CD4-positive, alpha-beta T cell treated with Interferon alpha-2 for 1 hour (primary cell): ENCODE measurements around the gene PHTF2.
"Not testable (repeated sequence)": the region's sequence is repeated elsewhere in the genome, so short reads cannot be mapped to it uniquely, and the experiment has no call there.

ENCODE experiments used
- DNase-seq, 2 donors: peaks; one replicate each; pipeline ENCODE4 v3.0.0-alpha.2; 2020 to 2022

Gene PHTF2

DNA sequence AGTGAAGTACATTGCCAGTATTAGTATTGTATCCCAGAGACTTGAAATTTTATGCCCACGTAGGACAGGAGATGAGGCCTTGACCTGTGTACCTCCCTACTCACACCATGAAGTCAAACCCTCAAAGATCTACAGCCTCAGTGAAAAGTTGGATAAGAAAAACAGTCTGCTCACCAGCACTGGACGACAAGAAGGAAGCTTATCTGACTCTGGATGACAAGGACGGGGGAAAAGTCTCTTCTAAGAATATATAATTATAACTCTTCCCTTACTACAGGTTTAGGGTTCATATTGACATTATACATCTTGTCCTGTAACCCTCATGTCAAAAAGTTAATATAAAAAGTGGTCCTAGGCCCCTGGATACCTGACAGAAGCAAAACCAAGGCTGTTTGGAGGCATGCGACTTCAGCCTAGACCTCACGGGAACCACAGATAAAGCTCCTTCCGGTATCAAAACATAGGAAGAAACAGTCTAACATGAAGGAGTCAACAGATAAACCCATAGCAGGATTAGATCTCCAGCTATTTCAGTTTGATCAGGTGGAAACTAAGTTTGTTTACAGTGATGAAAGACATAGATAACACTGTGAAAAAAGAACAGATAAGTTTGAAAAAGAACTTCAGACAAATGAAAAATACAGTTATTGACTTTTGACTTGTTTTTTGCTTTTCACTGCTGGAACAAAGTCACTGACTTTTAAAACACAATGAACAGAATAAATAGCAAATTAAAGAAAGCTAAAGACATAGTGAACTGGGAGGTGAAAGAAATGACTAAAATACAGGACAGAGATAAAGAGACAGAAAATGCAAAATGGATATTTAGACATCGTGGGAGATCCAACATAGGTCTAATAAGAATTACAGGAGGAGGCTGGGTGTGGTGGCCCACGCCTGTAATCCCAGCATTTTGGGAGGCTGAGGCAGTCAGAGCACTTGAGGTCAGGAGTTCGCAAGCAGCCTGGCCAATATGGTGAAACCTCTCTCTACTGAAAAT lies 145.9 kb downstream of the PHTF2 start:
- no peak for DNase-seq

GRCh38 chr7:77950548-77950947 lies 152.0 kb downstream of the PHTF2 start:
- no peak for DNase-seq

DNA sequence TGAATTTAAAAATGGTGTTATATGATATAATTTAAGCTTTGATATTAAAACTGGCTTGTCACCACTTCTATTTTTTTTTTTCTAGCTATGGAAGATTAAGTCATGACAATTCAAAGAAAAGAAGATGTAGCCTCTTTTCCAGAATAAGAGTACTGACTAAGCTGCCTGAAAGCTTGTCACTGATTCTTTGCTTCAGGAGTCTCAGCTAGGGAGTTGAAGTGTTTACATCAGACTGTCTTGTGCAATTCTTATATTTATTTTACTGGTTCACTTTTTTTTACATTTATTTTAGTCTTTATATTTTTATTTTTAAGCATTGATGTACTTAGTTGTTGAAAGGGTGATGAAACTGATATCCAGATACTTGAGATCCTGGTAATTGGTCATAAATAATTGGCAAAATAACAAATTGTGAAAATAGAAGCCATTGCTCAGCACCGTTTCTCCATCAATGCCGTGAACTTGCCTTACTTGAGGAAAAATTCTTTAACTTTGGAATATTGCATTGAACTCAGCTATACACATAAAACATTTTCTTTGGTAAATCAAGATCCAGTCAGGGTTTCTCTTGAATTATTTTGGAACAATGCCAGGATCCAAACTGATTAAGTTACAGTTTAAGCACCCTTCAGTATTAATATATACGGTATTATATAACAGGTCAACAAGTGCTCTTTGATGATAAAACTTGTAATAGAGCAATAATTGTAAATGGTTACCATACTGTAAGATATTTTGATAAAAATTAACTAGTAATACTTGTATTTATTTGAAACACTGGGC lies 156.4 kb downstream of the PHTF2 start:
- DNase-seq = no peak

GRCh38 chr7:77958436-77958835 lies 159.9 kb downstream of the PHTF2 start:
- no peak for DNase-seq

DNA sequence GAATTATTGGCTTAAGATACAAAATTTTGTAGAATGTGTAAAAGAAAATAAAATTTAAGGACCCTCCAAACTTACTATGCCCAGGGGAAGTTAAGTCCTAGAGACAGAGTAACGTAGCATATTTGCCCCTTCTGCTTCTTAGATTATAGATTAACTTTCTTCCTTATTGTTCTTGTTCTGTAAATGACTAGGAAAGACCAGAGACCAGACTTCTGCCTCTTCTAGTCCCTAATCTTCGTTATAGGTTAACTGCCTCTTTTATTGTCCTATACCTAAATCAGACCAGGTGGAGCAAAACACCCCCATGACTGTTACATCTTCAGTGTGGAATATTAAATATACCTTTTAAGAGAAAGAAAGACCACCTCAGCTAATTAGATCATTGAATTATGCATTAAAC lies 160.5 kb downstream of the PHTF2 start:
- no peak for DNase-seq

DNA sequence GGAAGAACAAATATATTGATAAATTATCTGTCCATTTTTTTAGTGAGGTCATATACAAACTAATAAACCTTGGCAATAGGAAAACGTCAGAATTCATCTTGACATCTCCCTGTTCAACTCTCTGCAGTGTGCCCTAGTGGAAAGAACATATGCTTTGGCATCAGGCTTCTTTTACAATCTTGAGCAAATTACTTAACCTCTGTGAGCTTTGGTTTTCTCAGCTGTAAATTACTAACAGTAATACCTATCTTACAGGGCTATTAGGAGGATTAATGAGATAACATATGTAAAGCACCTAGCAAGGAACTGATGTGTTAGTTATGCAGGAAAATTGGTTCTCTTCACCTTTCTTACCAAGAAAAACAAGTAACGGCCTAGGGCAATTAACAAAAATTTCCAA lies 161.8 kb downstream of the PHTF2 start:
- DNase-seq = no peak

DNA sequence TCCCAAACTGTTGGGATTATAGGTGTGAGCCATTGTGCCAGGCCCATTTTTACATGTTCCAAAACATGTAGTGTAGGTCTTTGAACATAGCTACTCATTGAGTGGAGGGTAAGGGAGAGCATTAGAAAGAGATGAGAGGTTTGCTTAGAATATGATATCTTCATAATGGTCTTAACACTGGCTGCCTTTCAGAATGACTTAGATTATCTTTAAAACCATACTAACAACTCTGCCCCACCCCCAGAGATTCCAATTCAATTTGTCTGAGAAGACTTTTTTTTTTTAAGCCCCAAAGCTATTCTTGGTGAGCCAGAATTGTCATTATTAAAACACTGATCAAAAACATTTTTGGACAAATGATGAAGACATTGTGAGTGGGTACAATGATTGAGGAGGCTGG lies 168.9 kb downstream of the PHTF2 start:
- DNase-seq = no peak

DNA sequence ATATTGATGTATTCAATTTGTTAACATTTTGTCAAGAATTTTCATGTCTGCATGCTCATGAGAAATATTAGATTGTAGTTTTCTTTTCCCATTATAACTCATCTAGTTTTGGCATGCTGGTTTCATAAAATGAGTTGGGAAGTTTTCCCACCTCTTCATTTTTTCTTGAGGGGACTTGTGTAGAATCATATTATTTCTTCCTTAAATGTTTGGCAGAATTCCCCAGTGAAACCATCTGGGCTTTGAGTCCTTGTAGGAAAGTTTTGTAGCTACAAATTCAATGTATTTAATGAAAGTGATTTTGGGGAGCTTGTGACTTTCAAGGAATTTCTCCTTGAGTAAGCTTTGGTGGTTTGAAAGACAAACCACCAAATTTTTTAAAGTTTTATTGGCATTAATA lies 173.2 kb downstream of the PHTF2 start:
- no peak for DNase-seq

GRCh38 chr7:77975672-77976480 lies 177.3 kb downstream of the PHTF2 start:
- no peak for DNase-seq

DNA sequence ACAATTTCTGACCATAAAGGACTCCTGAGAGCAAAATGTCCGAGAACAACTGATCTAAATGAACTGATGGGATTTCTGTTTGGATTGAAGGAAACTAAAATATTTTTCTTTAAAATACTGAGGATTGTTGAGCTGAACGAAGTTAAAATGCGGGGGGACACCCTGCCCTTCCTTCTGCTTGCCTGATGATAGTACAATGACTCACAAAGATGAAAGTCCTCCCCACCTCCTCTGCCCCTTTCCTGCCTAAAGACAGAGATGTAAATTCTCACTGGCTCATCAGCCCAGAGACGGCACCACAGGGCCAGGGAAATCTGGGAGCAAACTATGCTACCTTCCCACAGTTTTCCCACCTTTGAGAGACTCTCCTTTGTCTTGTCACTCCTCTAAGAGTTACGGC lies 180.6 kb downstream of the PHTF2 start:
- no peak for DNase-seq

GRCh38 chr7:77980087-77980713 lies 181.6 kb downstream of the PHTF2 start:
- DNase-seq = no peak

DNA sequence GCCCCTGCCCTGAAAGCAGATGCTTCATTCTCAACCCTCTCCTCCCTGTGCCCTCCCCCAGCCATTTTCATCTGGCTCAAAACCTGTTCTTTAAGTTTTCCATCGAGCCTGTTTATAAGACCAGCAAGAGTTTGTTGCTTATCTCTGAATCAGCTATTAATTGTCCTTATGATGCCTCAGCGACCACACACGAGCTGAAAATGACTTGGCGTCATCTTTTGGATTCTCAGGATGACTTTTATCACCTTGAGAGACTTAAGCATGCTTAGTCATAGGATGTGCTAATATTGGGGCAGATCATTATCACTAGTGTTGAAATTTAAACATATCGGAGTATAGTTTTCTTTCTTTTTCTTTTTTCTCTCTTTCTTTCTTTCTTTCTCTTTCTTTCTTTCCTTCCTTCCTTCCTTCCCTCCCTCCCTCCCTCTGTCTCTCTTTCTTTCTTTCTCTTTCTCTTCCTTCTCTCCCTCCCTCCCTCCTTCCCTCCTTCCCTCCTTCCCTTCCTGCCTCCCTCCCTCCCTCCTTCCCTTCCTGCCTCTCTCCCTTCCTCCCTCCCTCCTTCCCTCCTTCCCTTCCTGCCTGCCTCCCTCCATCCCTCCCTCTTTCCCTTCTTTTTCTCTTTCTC lies 184.5 kb downstream of the PHTF2 start:
- no peak for DNase-seq

DNA sequence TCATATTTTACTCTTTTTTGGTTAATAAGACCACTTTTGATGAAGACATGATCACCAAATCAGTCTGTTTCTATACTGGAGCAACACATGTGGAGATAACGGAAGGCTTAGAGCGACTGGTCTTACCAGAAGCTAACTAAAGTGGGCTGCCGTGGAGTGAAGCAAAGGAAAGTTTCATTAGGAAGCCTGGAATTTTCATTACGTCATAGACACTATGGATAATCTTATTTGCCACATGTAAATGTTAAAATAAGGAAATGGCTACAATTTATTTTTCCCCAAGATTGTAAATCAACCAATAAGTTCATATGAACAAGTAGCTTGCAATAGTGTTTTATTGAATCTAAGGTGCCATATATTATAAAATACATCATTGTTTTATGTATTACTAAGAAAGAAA lies 185.4 kb downstream of the PHTF2 start:
- no peak for DNase-seq

DNA sequence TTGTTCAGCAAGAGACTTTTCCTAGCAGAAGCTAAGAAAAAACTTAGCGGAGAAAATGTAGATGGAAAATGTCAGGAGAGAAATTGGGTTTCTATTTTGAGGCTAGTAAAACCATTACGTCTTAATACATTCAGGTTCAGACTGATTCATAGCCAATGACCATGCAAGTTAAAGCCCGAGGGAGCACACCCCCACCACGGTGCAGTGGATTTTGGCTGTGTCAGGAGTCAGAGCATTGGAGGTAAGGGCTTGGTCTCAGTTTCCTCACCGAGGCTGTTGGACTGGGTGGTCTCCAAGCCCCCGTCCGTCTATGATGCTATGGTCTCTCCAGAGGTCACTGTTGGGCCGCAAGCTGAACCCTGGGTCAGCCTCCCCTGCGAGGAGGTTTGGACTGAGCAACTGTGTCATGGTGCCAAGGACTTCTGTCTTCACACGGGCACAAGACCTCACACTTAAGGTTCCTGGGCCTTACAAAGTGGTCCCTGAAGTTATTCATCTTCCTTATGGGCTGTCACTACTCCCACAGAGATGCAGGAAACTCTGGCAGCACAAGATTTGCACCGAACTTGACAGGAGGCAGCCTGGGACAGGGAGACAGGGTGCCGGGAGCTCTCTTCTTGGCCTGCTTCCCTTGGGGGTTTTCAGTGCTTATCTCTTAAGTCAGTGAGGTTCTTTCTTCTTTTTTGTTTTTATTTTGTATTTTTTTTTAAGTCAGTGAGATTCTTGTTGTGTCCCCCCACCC lies 186.8 kb downstream of the PHTF2 start:
- DNase-seq = no peak

DNA sequence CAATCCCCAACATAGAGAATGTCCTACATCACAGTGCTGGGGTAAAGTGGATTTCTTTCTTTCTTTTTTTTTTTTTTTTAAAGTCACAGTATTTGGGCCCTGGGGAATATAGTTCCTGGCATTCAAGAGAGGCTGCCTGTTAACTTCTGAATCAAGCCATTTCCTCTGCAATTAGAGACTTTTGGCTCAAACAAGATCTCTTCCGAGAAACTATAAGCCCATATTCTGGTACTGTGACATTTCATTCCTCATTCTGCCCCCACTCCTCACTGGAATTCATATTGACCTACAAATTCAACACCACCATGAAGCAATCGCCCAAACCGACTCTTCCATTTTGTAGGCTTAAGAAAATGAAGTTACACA lies 187.4 kb downstream of the PHTF2 start:
- DNase-seq = no peak

DNA sequence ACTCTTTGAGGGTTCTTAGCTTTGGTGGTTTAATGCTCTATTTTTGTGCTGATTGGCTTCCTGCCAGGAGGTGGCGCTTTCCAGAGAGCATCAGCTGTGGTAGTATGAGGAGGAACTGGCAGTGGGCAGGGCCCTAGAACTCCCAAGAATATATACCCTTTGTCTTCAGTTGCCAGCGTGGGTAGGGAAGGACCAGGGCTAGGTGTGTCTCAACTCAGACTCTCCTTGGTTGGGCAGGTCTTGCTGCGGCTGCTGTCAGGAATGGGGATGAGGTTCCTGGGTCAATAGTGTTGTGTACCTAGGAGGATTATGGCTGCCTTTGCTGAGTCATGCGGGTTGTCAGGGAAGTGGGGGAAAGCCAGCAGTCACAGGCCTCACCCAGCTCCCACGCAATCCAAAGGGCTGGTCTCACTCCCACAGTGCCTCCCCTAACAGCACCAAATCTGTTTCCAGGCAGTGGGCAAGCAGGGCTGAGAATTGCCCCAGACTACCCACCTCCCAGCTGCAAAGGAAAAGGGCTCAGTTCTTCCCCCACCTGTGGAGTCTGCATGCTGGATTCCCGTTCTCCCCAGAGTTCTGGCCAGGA lies 191.5 kb downstream of the PHTF2 start:
- peak in 1 of 2 donors; percentile 12 for DNase-seq

DNA sequence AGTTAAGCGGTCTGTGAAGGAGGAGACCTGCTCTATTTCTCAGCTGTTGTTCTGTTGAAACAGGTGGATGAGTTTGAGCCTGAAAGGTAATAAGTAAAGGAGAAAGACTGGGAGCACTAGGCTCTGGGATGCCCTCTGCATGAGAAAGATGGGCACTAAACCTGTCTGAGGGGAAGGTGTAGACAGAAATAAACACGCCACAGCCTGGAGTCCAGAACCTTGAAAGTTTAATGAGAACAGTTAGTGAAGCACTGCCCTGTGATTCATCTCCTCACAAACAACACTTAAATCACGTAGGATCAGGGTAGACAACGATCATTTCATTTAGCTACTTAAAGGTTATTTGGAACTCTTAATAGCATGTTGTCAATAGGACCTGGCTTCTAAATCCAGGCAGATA lies 193.1 kb downstream of the PHTF2 start:
- no peak for DNase-seq

DNA sequence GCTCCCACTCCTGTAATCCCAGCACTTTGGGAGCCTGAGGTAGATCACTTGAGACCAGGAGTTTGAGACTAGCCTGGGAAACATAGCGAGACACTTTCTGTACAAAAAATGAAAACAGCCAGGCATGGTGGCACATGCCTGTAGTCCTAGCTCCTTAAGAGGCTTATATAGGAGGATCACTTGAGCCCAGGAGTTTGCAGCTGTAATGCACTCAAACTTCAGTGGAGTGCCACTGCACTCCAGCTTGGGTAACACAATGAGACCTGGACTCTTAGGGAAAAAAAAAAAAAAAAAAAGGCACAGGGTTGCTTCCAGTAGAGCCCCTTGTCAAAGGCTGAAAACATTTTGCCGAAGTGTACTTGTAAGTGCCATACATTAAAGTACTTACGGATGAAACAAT lies 195.3 kb downstream of the PHTF2 start:
- DNase-seq = no peak

- no peak for DNase-seq
These were observed 197.1 kb downstream of the PHTF2 start for GRCh38 chr7:77995717-77996116.

DNA sequence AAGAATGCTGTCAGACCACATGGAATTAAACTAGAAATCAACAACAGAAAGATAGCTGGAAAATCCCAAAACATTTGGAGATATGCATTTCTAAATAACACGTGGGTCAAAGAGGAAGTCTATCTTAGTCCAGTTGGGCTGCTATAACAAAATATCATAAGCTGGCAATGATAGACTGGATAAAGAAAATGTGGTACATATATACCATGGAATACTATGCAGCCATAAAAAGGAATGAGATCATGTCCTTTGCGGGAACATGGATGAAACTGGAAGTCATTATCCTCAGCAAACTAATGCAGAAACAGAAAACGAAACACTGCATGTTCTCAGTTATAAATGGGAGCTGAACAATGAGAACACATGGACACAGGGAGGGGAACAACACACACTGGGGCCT lies 200.6 kb downstream of the PHTF2 start:
- DNase-seq = not testable (repeated sequence)

GRCh38 chr7:78002021-78002420 lies 203.4 kb downstream of the PHTF2 start:
- no peak for DNase-seq
